IMR-90 (cell line): Measurements from ENCODE around the gene CDH9. TPM values are rescaled to one million over a fixed set of nuclear protein-coding genes. Genes with fewer than 3 reads are reported as not detected.

Experiments used
- ATAC-seq: fragments of 200-7000 bp; cut with Tn5 transposase; 2 replicates; pipeline ENCODE4 v1.9.1; 2020; ENCODE audit warnings: low read depth, mild to moderate bottlenecking, moderate library complexity
- BruUV-seq: library from RNA; stranded (reverse); fragments of 400-500 nt; replicated peaks from 2 replicates; lab custom pipeline; 2021; lab: Mats Ljungman, UMichigan
- CTCF ChIA-PET: fragments of 300-600 bp; formaldehyde crosslinking; extraction: SDS; loops from one replicate; lab custom pipeline; 2021; ENCODE audit warnings: antibody characterized with exemption; lab: Yijun Ruan, JAX
- POLR2A ChIA-PET: fragments of 300-600 bp; sonication (Branson Sonifier 250); formaldehyde crosslinking; loops from one replicate; lab custom pipeline; 2022; ENCODE audit warnings: antibody characterized with exemption; ENCODE audit not compliant: unreplicated experiment; lab: Charles Lee
- DNase-seq: peaks from one replicate; pipeline ENCODE4 v3.0.0; 2013
- H2AFZ ChIP-seq: replicated peaks from 2 replicates; pipeline ENCODE3; 2013; ENCODE audit warnings: low read length, mild to moderate bottlenecking; ENCODE audit not compliant: poor library complexity
- H2AK5ac ChIP-seq: 2 replicates; pipeline ENCODE4 v1.6.1; 2013; ENCODE audit warnings: low read depth, low read length, inconsistent platforms
- H2AK9ac ChIP-seq: replicated peaks from 2 replicates; pipeline ENCODE3; 2013; ENCODE audit warnings: mild to moderate bottlenecking, low read depth, low read length, moderate library complexity; ENCODE audit not compliant: poor library complexity
- H2BK120ac ChIP-seq: 2 replicates; pipeline ENCODE4 v1.6.1; 2013; ENCODE audit warnings: low read depth, low read length, inconsistent platforms
- H2BK15ac ChIP-seq: 3 replicates; pipeline ENCODE4 v1.6.1; 2013; ENCODE audit warnings: low read depth, low read length, inconsistent platforms
- H2BK20ac ChIP-seq: 2 replicates; pipeline ENCODE4 v1.6.1; 2013; ENCODE audit warnings: low read depth, mild to moderate bottlenecking, inconsistent platforms, low read length, moderate library complexity
- H2BK5ac ChIP-seq: 2 replicates; pipeline ENCODE4 v1.6.1; 2013; ENCODE audit warnings: mild to moderate bottlenecking, low read depth, low read length, inconsistent platforms; ENCODE audit not compliant: poor library complexity, severe bottlenecking
- H3K14ac ChIP-seq: replicated peaks from 2 replicates; pipeline ENCODE4 v1.6.1; 2013; ENCODE audit warnings: low read depth, low read length, inconsistent platforms
- H3K18ac ChIP-seq: 2 replicates; pipeline ENCODE4 v1.6.1; 2013; ENCODE audit warnings: low read depth, low read length, control low read depth
- H3K23ac ChIP-seq: 2 replicates; pipeline ENCODE4 v1.6.1; 2013; ENCODE audit warnings: low read depth, low read length, inconsistent platforms
- H3K27ac ChIP-seq: 2 replicates; pipeline ENCODE4 v1.5.1; 2013; ENCODE audit warnings: mild to moderate bottlenecking, control low read depth, low read length; ENCODE audit not compliant: insufficient read depth
- H3K27me3 ChIP-seq: 2 replicates; pipeline ENCODE4 v1.6.1; 2013; ENCODE audit warnings: low read length; ENCODE audit not compliant: control insufficient read depth, insufficient read depth
- H3K36me3 ChIP-seq: 2 replicates; pipeline ENCODE4 v1.6.1; 2013; ENCODE audit warnings: low read length, mixed read lengths; ENCODE audit not compliant: control insufficient read depth, insufficient read depth
- H3K4ac ChIP-seq: 2 replicates; pipeline ENCODE4 v1.6.1; 2013; ENCODE audit warnings: low read depth, low read length, inconsistent platforms
- H3K4me1 ChIP-seq: 2 replicates; pipeline ENCODE4 v1.6.1; 2013; ENCODE audit warnings: low read length, mixed read lengths; ENCODE audit not compliant: control insufficient read depth, insufficient read depth
- H3K4me2 ChIP-seq: 2 replicates; pipeline ENCODE4 v1.6.1; 2013; ENCODE audit warnings: low read depth, mild to moderate bottlenecking, control low read depth, low read length, moderate library complexity
- H3K4me3 ChIP-seq: 2 replicates; pipeline ENCODE4 v1.5.1; 2013; ENCODE audit warnings: low read depth, mild to moderate bottlenecking, control low read depth, low read length, moderate library complexity; ENCODE audit not compliant: insufficient read depth
- H3K56ac ChIP-seq: 2 replicates; pipeline ENCODE4 v1.6.1; 2013; ENCODE audit warnings: low read length, inconsistent platforms; ENCODE audit not compliant: insufficient read depth; ENCODE audit errors: extremely low read depth
- H3K79me1 ChIP-seq, 2 experiments: 2 replicates each; pipeline ENCODE4 v1.6.1; 2013; ENCODE audit warnings: low read length in 2 of 2, inconsistent platforms in 1 of 2, low read depth in 1 of 2
- H3K9ac ChIP-seq: 2 replicates; pipeline ENCODE4 v1.6.1; 2013; ENCODE audit warnings: low read depth, low read length, control low read depth
- H3K9me1 ChIP-seq: 2 replicates; pipeline ENCODE4 v1.6.1; 2013; ENCODE audit warnings: low read length, inconsistent platforms; ENCODE audit not compliant: insufficient read depth
- H3K9me3 ChIP-seq: 2 replicates; pipeline ENCODE4 v1.6.1; 2013; ENCODE audit warnings: low read length; ENCODE audit not compliant: control insufficient read depth, insufficient read depth
- H4K20me1 ChIP-seq: 2 replicates; pipeline ENCODE4 v1.6.1; 2013; ENCODE audit warnings: low read length, inconsistent platforms; ENCODE audit not compliant: insufficient read depth
- H4K5ac ChIP-seq: 2 replicates; pipeline ENCODE4 v1.6.1; 2013; ENCODE audit warnings: mild to moderate bottlenecking, low read depth, low read length, control low read depth
- H4K8ac ChIP-seq, 2 experiments: 2 replicates each; pipeline ENCODE4 v1.6.1; 2013; ENCODE audit warnings: low read depth in 2 of 2, low read length in 2 of 2, control low read depth in 1 of 2, inconsistent platforms in 1 of 2
- H4K91ac ChIP-seq: 2 replicates; pipeline ENCODE4 v1.6.1; 2013; ENCODE audit warnings: low read depth, low read length, inconsistent platforms; ENCODE audit not compliant: insufficient read depth
- BHLHE40 ChIP-seq: fragments of 150-350 bp; IDR thresholded peaks from 2 replicates; pipeline ENCODE4 v1.6.1; 2016; ENCODE audit warnings: mild to moderate bottlenecking, low read depth, low read length
- CEBPB ChIP-seq: IDR thresholded peaks from 2 replicates; pipeline ENCODE4 v1.6.1; 2012; ENCODE audit warnings: low read depth, low read length, improper control_type of control experiment
- CHD1 ChIP-seq: IDR thresholded peaks from 2 replicates; pipeline ENCODE4 v1.6.1; 2012; ENCODE audit warnings: low read depth, low read length, improper control_type of control experiment
- ELK1 ChIP-seq: fragments of 150-350 bp; IDR thresholded peaks from 2 replicates; pipeline ENCODE4 v1.6.1; 2016; ENCODE audit warnings: low read depth, mild to moderate bottlenecking, low read length, moderate library complexity, borderline replicate concordance
- FOS ChIP-seq: fragments of 150-350 bp; IDR thresholded peaks from 2 replicates; pipeline ENCODE4 v1.6.1; 2016; ENCODE audit warnings: low read depth, low read length
- MAFK ChIP-seq: IDR thresholded peaks from 2 replicates; pipeline ENCODE4 v1.6.1; 2012; ENCODE audit warnings: low read depth, low read length, improper control_type of control experiment
- RAD21 ChIP-seq: IDR thresholded peaks from 2 replicates; pipeline ENCODE4 v1.6.1; 2012; ENCODE audit warnings: low read length, improper control_type of control experiment
- RCOR1 ChIP-seq: IDR thresholded peaks from 2 replicates; pipeline ENCODE4 v1.6.1; 2012; ENCODE audit warnings: mild to moderate bottlenecking, low read length, improper control_type of control experiment; ENCODE audit not compliant: insufficient replicate concordance
- RFX5 ChIP-seq: IDR thresholded peaks from 2 replicates; pipeline ENCODE4 v1.8.0; 2012; ENCODE audit warnings: low read depth, mild to moderate bottlenecking, low read length, moderate library complexity
- SMC3 ChIP-seq: fragments of 150-350 bp; IDR thresholded peaks from 2 replicates; pipeline ENCODE4 v1.6.1; 2016; ENCODE audit warnings: low read depth, mild to moderate bottlenecking, antibody characterized with exemption, low read length, moderate library complexity
- WGBS, 2 experiments: methylation state at CpG; one replicate each; pipeline versions ENCODE4 v1.1.5 to v1.1.7; 2013; ENCODE audit warnings: missing lambda C conversion rate in 2 of 2; ENCODE audit not compliant: insufficient read length in 1 of 2; ENCODE audit errors: extremely low coverage in 2 of 2; 5-methylcytosine and 5-hydroxymethylcytosine counted together
- dilution Hi-C: fragments of 300-500 bp; cut with HindIII; formaldehyde crosslinking; loops from one replicate; pipeline ENCODE4 v1.14.3; 2018; ENCODE audit warnings: low sequenced_read_pairs; ENCODE audit not compliant: unreplicated experiment
- in situ Hi-C: fragments of 300-500 bp; cut with MboI; formaldehyde crosslinking; loops from 3 replicates; pipeline ENCODE4 v1.14.3; 2019; ENCODE audit warnings: low sequenced_read_pairs, inconsistent platforms, mixed read lengths
- intact Hi-C: fragments of 100-400 bp; cut with micrococcal nuclease; formaldehyde crosslinking; loops from 2 replicates; pipeline ENCODE4 v1.10.0; 2022
- polyA plus RNA-seq, 3 experiments: library from polyadenylated mRNA; depleted of rRNA; stranded (reverse); fragments of >200 nt; gene quantifications; 2 replicates each; pipeline ENCODE4 v1.2.3, GENCODE V29; 2012; ENCODE audit warnings: low replicate concordance in 1 of 3
- total RNA-seq: library from RNA; depleted of rRNA; stranded (reverse); fragments of >200 nt; gene quantifications from 2 replicates; pipeline ENCODE4 v1.2.3, GENCODE V29; 2012
- TF ChIP-seq, protein P1 (sequence below): conservative IDR thresholded peaks from 2 replicates; pipeline ENCODE4 v1.5.1; 2012; ENCODE audit warnings: mild to moderate bottlenecking, low read depth, low read length, improper control_type of control experiment

CDH9 gene
- total and polyA plus RNA-seq, 2 of the 4 experiments (the other 2 are of a cell fraction), result not detected

GRCh38 chr5:26843677-26844076 is 194.7 kb downstream of the CDH9 start:
- Histone ChIP-seq H3K4ac (no peak overlapping the region), H3K9me3 (peaks cover 5% of the 10 kb centered on the region; the same call in 1 of the 2 replicates), H2BK20ac (no peak overlapping the region), H2AFZ (no peak overlapping the region), H3K18ac (no peak overlapping the region), H3K79me1 (no peaks in the 10 kb centered on the region), H3K56ac (no peak overlapping the region), H3K36me3 (no peaks in the 10 kb centered on the region), H3K9me1 (no peaks in the 10 kb centered on the region), H4K91ac (no peak overlapping the region), H2BK15ac (no peak overlapping the region), H3K27ac (no peak overlapping the region), H2AK9ac (no peak overlapping the region), H3K14ac (no peak overlapping the region), H3K4me3 (no peak overlapping the region), H4K20me1 (no peaks in the 10 kb centered on the region), H3K23ac (no peak overlapping the region), H2AK5ac (no peak overlapping the region), H2BK5ac (no peak overlapping the region), H2BK120ac (no peak overlapping the region), H4K8ac (no peak overlapping the region), H3K9ac (no peak overlapping the region), H3K4me1 (no peaks in the 10 kb centered on the region), H4K5ac (no peak overlapping the region), H3K4me2 (no peak overlapping the region), H3K27me3 (no peaks in the 10 kb centered on the region)
- TF ChIP-seq BHLHE40 (no peak), RFX5 (no peak), CHD1 (no peak), RAD21 (no peak), FOS (no peak), RCOR1 (no peak), SMC3 (no peak), MAFK (no peak), ELK1 (no peak), CEBPB (no peak)
- TF ChIP-seq, protein P1, sequence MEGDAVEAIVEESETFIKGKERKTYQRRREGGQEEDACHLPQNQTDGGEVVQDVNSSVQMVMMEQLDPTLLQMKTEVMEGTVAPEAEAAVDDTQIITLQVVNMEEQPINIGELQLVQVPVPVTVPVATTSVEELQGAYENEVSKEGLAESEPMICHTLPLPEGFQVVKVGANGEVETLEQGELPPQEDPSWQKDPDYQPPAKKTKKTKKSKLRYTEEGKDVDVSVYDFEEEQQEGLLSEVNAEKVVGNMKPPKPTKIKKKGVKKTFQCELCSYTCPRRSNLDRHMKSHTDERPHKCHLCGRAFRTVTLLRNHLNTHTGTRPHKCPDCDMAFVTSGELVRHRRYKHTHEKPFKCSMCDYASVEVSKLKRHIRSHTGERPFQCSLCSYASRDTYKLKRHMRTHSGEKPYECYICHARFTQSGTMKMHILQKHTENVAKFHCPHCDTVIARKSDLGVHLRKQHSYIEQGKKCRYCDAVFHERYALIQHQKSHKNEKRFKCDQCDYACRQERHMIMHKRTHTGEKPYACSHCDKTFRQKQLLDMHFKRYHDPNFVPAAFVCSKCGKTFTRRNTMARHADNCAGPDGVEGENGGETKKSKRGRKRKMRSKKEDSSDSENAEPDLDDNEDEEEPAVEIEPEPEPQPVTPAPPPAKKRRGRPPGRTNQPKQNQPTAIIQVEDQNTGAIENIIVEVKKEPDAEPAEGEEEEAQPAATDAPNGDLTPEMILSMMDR, result no peak
- intact Hi-C loops (no loop called here), dilution Hi-C loops (no loop called here), in situ Hi-C loops (no loop called here)
- ATAC-seq (no peak), DNase-seq (no peak)
- WGBS, 2 experiments, result no CpG with 5 or more reads among the region's 2 CpGs
- ChIA-PET CTCF (no interaction called here), POLR2A (no interaction called here)
- BruUV-seq, result no TSS peak
